ENCODE data around the gene ZNF576.

- TF ChIP-seq, protein P1, sequence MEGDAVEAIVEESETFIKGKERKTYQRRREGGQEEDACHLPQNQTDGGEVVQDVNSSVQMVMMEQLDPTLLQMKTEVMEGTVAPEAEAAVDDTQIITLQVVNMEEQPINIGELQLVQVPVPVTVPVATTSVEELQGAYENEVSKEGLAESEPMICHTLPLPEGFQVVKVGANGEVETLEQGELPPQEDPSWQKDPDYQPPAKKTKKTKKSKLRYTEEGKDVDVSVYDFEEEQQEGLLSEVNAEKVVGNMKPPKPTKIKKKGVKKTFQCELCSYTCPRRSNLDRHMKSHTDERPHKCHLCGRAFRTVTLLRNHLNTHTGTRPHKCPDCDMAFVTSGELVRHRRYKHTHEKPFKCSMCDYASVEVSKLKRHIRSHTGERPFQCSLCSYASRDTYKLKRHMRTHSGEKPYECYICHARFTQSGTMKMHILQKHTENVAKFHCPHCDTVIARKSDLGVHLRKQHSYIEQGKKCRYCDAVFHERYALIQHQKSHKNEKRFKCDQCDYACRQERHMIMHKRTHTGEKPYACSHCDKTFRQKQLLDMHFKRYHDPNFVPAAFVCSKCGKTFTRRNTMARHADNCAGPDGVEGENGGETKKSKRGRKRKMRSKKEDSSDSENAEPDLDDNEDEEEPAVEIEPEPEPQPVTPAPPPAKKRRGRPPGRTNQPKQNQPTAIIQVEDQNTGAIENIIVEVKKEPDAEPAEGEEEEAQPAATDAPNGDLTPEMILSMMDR (IDR thresholded peaks at IDR 0.05; ENCODE audit: insufficient read depth, low read depth, low read length) = no peak
- TF ChIP-seq EZH2 (IDR thresholded peaks at IDR 0.05; ENCODE audit: insufficient read depth, low read length) = no peak
These were observed 29.7 kb downstream of the ZNF576 start for GRCh38 chr19:43625918-43626579.
